GM12878 (cell line): Measurements from ENCODE around the gene CD300A. TPM values are rescaled to one million over a fixed set of nuclear protein-coding genes. Genes with fewer than 3 reads are reported as not detected.

Experiments
- BACH1 ChIP-seq: fragments of 450-650 bp; IDR thresholded peaks from 2 replicates; pipeline ENCODE4 v1.6.1; 2017; ENCODE audit warnings: mild to moderate bottlenecking, borderline replicate concordance
- BHLHE40 ChIP-seq, 2 experiments: fragments of 450-650 bp in 1 of 2; IDR thresholded peaks; 2 replicates each; pipeline ENCODE4 v1.6.1; 2011 to 2017; ENCODE audit warnings: low read depth in 2 of 2, borderline replicate concordance in 1 of 2, improper control_type of control experiment in 1 of 2, low read length in 1 of 2, mild to moderate bottlenecking in 1 of 2
- CBX3 ChIP-seq: fragments of 200-600 bp; sonication (generic); IDR thresholded peaks from 2 replicates; pipeline ENCODE4 v1.6.1; 2016; ENCODE audit warnings: low read depth, borderline replicate concordance
- CREM ChIP-seq: IDR thresholded peaks from 2 replicates; pipeline ENCODE4 v1.6.1; 2014; ENCODE audit warnings: antibody characterized with exemption, low read depth
- FOS ChIP-seq: IDR thresholded peaks from 3 replicates; pipeline ENCODE4 v1.6.1; 2011; ENCODE audit warnings: borderline replicate concordance; ENCODE audit not compliant: insufficient read length; ENCODE audit errors: extremely low read depth
- GATAD2B ChIP-seq: fragments of 450-650 bp; conservative IDR thresholded peaks from 2 replicates; pipeline ENCODE4 v1.6.1; 2017; ENCODE audit warnings: low read depth, mild to moderate bottlenecking, moderate library complexity
- IKZF1 ChIP-seq: fragments of 450-650 bp; conservative IDR thresholded peaks from 2 replicates; pipeline ENCODE4 v1.6.1; 2017; ENCODE audit warnings: antibody characterized with exemption, mild to moderate bottlenecking
- IRF3 ChIP-seq: fragments of 450-650 bp; IDR thresholded peaks from 2 replicates; pipeline ENCODE4 v1.6.1; 2014; ENCODE audit warnings: mild to moderate bottlenecking
- JUNB ChIP-seq: IDR thresholded peaks from 2 replicates; pipeline ENCODE4 v1.6.1; 2016; ENCODE audit warnings: antibody characterized with exemption, mild to moderate bottlenecking
- LARP7 ChIP-seq: fragments of 450-650 bp; IDR thresholded peaks from 2 replicates; pipeline ENCODE4 v1.6.1; 2017; ENCODE audit warnings: mild to moderate bottlenecking
- MXI1 ChIP-seq: fragments of 150-350 bp; IDR thresholded peaks from 2 replicates; pipeline ENCODE4 v1.6.1; 2011; ENCODE audit warnings: low read depth, mild to moderate bottlenecking, inconsistent platforms, low read length, improper control_type of control experiment
- NR2F1 ChIP-seq: fragments of 450-650 bp; conservative IDR thresholded peaks from 2 replicates; pipeline ENCODE4 v1.6.1; 2017; ENCODE audit warnings: mild to moderate bottlenecking
- PAX8 ChIP-seq: fragments of 450-650 bp; IDR thresholded peaks from 2 replicates; pipeline ENCODE4 v1.6.1; 2017; ENCODE audit warnings: mild to moderate bottlenecking, moderate library complexity
- RCOR1 ChIP-seq: conservative IDR thresholded peaks from 2 replicates; pipeline ENCODE4 v1.6.1; 2012; ENCODE audit warnings: low read depth, low read length, improper control_type of control experiment
- TCF3 ChIP-seq: IDR thresholded peaks from 2 replicates; pipeline ENCODE4 v1.6.1; 2012; ENCODE audit warnings: low read depth, mild to moderate bottlenecking, low read length, borderline replicate concordance; ENCODE audit not compliant: insufficient read depth
- YY1 ChIP-seq: IDR thresholded peaks from 2 replicates; pipeline ENCODE4 v1.6.1; 2011; ENCODE audit warnings: low read depth, mild to moderate bottlenecking, low read length
- ZNF592 ChIP-seq: fragments of 450-650 bp; IDR thresholded peaks from 2 replicates; pipeline ENCODE4 v1.6.1; 2017; ENCODE audit warnings: mild to moderate bottlenecking, moderate library complexity
- polyA plus RNA-seq, 11 experiments: library from polyadenylated mRNA; depleted of rRNA in 4 of 11; unstranded in 6 of 11; stranded (reverse) in 5 of 11; fragments of >200 nt; fragmentation: Nextera tagmentation in 4 of 11; fragmentation: Illumina TruSeq in 1 of 11; extraction: Ambion mirVana in 4 of 11; extraction: Trizol in 1 of 11; gene quantifications; 1 replicate in 1 of 11; 2 replicates in 10 of 11; pipeline versions ENCODE4 v1.2.1 to v1.2.3, GENCODE V29; 2011 to 2016; ENCODE audit warnings: inconsistent platforms in 2 of 11, missing spikeins in 2 of 11, low read depth in 1 of 11
- total RNA-seq, 4 experiments: library from RNA; depleted of rRNA in 3 of 4; stranded (reverse); fragments of >200 nt in 3 of 4; fragmentation: Illumina TruSeq in 1 of 4; extraction: Trizol in 1 of 4; gene quantifications; 2 replicates each; pipeline versions ENCODE4 v1.2.1 to v1.2.3, GENCODE V29; 2013 to 2021
- TF ChIP-seq, protein P1 (sequence below): fragments of 450-650 bp; IDR thresholded peaks from 2 replicates; pipeline ENCODE4 v1.6.1; 2017; ENCODE audit warnings: mild to moderate bottlenecking, moderate library complexity

Gene CD300A
- total and polyA plus RNA-seq, 10 of the 15 experiments (the other 5 are each of a cell fraction or from before 2014, with no cell fraction given) = 10.6 to 128 (median 36.1) TPM

- TF ChIP-seq, protein P1, sequence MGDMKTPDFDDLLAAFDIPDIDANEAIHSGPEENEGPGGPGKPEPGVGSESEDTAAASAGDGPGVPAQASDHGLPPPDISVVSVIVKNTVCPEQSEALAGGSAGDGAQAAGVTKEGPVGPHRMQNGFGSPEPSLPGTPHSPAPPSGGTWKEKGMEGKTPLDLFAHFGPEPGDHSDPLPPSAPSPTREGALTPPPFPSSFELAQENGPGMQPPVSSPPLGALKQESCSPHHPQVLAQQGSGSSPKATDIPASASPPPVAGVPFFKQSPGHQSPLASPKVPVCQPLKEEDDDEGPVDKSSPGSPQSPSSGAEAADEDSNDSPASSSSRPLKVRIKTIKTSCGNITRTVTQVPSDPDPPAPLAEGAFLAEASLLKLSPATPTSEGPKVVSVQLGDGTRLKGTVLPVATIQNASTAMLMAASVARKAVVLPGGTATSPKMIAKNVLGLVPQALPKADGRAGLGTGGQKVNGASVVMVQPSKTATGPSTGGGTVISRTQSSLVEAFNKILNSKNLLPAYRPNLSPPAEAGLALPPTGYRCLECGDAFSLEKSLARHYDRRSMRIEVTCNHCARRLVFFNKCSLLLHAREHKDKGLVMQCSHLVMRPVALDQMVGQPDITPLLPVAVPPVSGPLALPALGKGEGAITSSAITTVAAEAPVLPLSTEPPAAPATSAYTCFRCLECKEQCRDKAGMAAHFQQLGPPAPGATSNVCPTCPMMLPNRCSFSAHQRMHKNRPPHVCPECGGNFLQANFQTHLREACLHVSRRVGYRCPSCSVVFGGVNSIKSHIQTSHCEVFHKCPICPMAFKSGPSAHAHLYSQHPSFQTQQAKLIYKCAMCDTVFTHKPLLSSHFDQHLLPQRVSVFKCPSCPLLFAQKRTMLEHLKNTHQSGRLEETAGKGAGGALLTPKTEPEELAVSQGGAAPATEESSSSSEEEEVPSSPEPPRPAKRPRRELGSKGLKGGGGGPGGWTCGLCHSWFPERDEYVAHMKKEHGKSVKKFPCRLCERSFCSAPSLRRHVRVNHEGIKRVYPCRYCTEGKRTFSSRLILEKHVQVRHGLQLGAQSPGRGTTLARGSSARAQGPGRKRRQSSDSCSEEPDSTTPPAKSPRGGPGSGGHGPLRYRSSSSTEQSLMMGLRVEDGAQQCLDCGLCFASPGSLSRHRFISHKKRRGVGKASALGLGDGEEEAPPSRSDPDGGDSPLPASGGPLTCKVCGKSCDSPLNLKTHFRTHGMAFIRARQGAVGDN = peak; percentile 55; the same call in 1 of the 2 replicates
- TF ChIP-seq RCOR1 (no peak), LARP7 (peak; percentile 40; the same call in 1 of the 2 replicates), BACH1 (no peak), BHLHE40 (IDR thresholded peaks at IDR 0.05; ENCODE audit: borderline replicate concordance in 1 of 2, low read depth in 2 of 2, low read length in 1 of 2) (peak; percentile 21 to 38; a peak in 1 of 4 replicates), TCF3 (0 out of 2 replicates have a peak, but pooled peaks have one; percentile 55), IRF3 (no peak), JUNB (no peak), MXI1 (no peak), CREM (no peak), YY1 (no peak), IKZF1 (peak; percentile 87), GATAD2B (peak; percentile 49; the same call in 1 of the 2 replicates), FOS (no peak), PAX8 (no peak), NR2F1 (no peak), ZNF592 (no peak), CBX3 (no peak)
Observed at GRCh38 chr17:74454197-74455024, 12.0 kb upstream of the CD300A start (continued).
